H9 (cell line): ENCODE results near the gene ROBO2. TPM values are rescaled to one million over a fixed set of nuclear protein-coding genes. Genes with fewer than 3 reads are reported as not detected.

Experiments
- DNase-seq: peaks from one replicate; pipeline ENCODE4 v3.0.0-alpha.2; 2017
- H2AFZ ChIP-seq: one replicate; pipeline ENCODE4 v1.6.1; 2013; ENCODE audit warnings: mild to moderate bottlenecking, low read length, control low read depth, moderate library complexity
- H2AK5ac ChIP-seq: 2 replicates; pipeline ENCODE4 v1.6.1; 2013; ENCODE audit warnings: low read length, control low read depth, mixed read lengths; ENCODE audit not compliant: insufficient read length
- H2BK120ac ChIP-seq: one replicate; pipeline ENCODE4 v1.6.1; 2013; ENCODE audit warnings: low read depth, mild to moderate bottlenecking, low read length, control low read depth, inconsistent platforms; ENCODE audit not compliant: poor library complexity, severe bottlenecking
- H2BK12ac ChIP-seq: 2 replicates; pipeline ENCODE4 v1.6.1; 2013; ENCODE audit warnings: low read length, control low read depth, mixed read lengths, low read depth; ENCODE audit not compliant: insufficient read length
- H2BK15ac ChIP-seq: 2 replicates; pipeline ENCODE4 v1.6.1; 2013; ENCODE audit warnings: low read depth, low read length, control low read depth
- H2BK20ac ChIP-seq: one replicate; pipeline ENCODE4 v1.6.1; 2013; ENCODE audit warnings: low read depth, mild to moderate bottlenecking, low read length, control low read depth, inconsistent platforms; ENCODE audit not compliant: poor library complexity, severe bottlenecking
- H2BK5ac ChIP-seq: 2 replicates; pipeline ENCODE4 v1.6.1; 2013; ENCODE audit warnings: low read length, control low read depth, mixed read lengths; ENCODE audit not compliant: insufficient read length
- H3K14ac ChIP-seq: 2 replicates; pipeline ENCODE4 v1.6.1; 2013; ENCODE audit warnings: low read length, control low read depth; ENCODE audit not compliant: insufficient read depth
- H3K18ac ChIP-seq: 2 replicates; pipeline ENCODE4 v1.6.1; 2013; ENCODE audit warnings: low read depth, mild to moderate bottlenecking, mixed read lengths, low read length, control low read depth; ENCODE audit not compliant: insufficient read length
- H3K23ac ChIP-seq: 2 replicates; pipeline ENCODE4 v1.6.1; 2013; ENCODE audit warnings: low read length, control low read depth, mixed read lengths, low read depth; ENCODE audit not compliant: insufficient read length
- H3K23me2 ChIP-seq: 2 replicates; pipeline ENCODE4 v1.6.1; 2013; ENCODE audit warnings: low read depth, mild to moderate bottlenecking, mixed read lengths, low read length, control low read depth; ENCODE audit not compliant: insufficient read length, poor library complexity, severe bottlenecking
- H3K27ac ChIP-seq: 2 replicates; pipeline ENCODE4 v1.5.1; 2013; ENCODE audit warnings: low read length, control low read depth, mixed read lengths, low read depth; ENCODE audit not compliant: insufficient read length
- H3K27me3 ChIP-seq: 2 replicates; pipeline ENCODE4 v1.6.1; 2013; ENCODE audit warnings: low read length, control low read depth, inconsistent platforms; ENCODE audit not compliant: insufficient read depth
- H3K4ac ChIP-seq: 2 replicates; pipeline ENCODE4 v1.6.1; 2013; ENCODE audit warnings: low read depth, mild to moderate bottlenecking, control low read depth, inconsistent platforms, low read length, moderate library complexity
- H3K4me1 ChIP-seq: 2 replicates; pipeline ENCODE4 v1.6.1; 2013; ENCODE audit warnings: low read length, control low read depth, inconsistent platforms; ENCODE audit not compliant: insufficient read depth
- H3K4me2 ChIP-seq: 2 replicates; pipeline ENCODE4 v1.6.1; 2013; ENCODE audit warnings: low read length, control low read depth, mixed read lengths; ENCODE audit not compliant: insufficient read length, insufficient read depth
- H3K56ac ChIP-seq: 2 replicates; pipeline ENCODE4 v1.6.1; 2013; ENCODE audit warnings: low read depth, mild to moderate bottlenecking, mixed read lengths, low read length, control low read depth; ENCODE audit not compliant: insufficient read length
- H3K79me1 ChIP-seq: 2 replicates; pipeline ENCODE4 v1.6.1; 2013; ENCODE audit warnings: low read depth, mild to moderate bottlenecking, moderate library complexity, low read length, control low read depth, inconsistent platforms; ENCODE audit not compliant: insufficient read depth, poor library complexity, severe bottlenecking
- H3K79me2 ChIP-seq: 2 replicates; pipeline ENCODE4 v1.6.1; 2013; ENCODE audit warnings: low read length, control low read depth, inconsistent platforms; ENCODE audit not compliant: insufficient read depth
- H3K9ac ChIP-seq: 2 replicates; pipeline ENCODE4 v1.6.1; 2013; ENCODE audit warnings: low read length, control low read depth, mixed read lengths; ENCODE audit not compliant: insufficient read length; ENCODE audit errors: extremely low read depth
- H3K9me3 ChIP-seq: one replicate; pipeline ENCODE4 v1.6.1; 2013; ENCODE audit warnings: low read depth, low read length, inconsistent platforms; ENCODE audit not compliant: control insufficient read depth
- H3T11ph ChIP-seq: one replicate; pipeline ENCODE4 v1.6.1; 2013; ENCODE audit warnings: mild to moderate bottlenecking, low read length, control low read depth, inconsistent platforms
- H4K20me1 ChIP-seq: one replicate; pipeline ENCODE4 v1.6.1; 2013; ENCODE audit not compliant: control insufficient read depth, insufficient read length, insufficient read depth
- H4K5ac ChIP-seq: 2 replicates; pipeline ENCODE4 v1.6.1; 2013; ENCODE audit warnings: low read depth, mild to moderate bottlenecking, mixed read lengths, low read length, control low read depth; ENCODE audit not compliant: insufficient read length
- H4K8ac ChIP-seq: replicated peaks from 2 replicates; pipeline ENCODE4 v1.6.1; 2013; ENCODE audit warnings: low read length, control low read depth, mixed read lengths, low read depth; ENCODE audit not compliant: insufficient read length
- H4K91ac ChIP-seq: 2 replicates; pipeline ENCODE4 v1.6.1; 2013; ENCODE audit warnings: low read depth, mild to moderate bottlenecking, moderate library complexity, mixed read lengths, low read length, control low read depth; ENCODE audit not compliant: insufficient read length
- H3K27ac Mint-ChIP-seq, 3 experiments: 2 replicates in 2 of 3; 3 replicates in 1 of 3; pipeline ENCODE4 v1.8.0; 2020 to 2021; ENCODE audit warnings: mixed read lengths in 3 of 3, mild to moderate bottlenecking in 1 of 3, moderate library complexity in 1 of 3
- H3K27me3 Mint-ChIP-seq: 2 replicates; pipeline ENCODE4 v1.8.0; 2021; ENCODE audit warnings: low read depth, mild to moderate bottlenecking, moderate library complexity, mixed read lengths
- H3K36me3 Mint-ChIP-seq, 3 experiments: 2 replicates in 2 of 3; 3 replicates in 1 of 3; pipeline ENCODE4 v1.8.0; 2020 to 2021; ENCODE audit warnings: low read depth in 3 of 3, mixed read lengths in 3 of 3; ENCODE audit not compliant: insufficient read depth in 1 of 3
- H3K4me1 Mint-ChIP-seq, 2 experiments: 2 replicates each; pipeline ENCODE4 v1.8.0; 2020; ENCODE audit warnings: mixed read lengths in 2 of 2
- H3K4me3 Mint-ChIP-seq, 2 experiments: 2 replicates in 1 of 2; 3 replicates in 1 of 2; pipeline ENCODE4 v1.8.0; 2020 to 2021; ENCODE audit warnings: mild to moderate bottlenecking in 2 of 2, mixed read lengths in 2 of 2, moderate library complexity in 1 of 2
- H3K9me3 Mint-ChIP-seq, 2 experiments: 2 replicates in 1 of 2; 3 replicates in 1 of 2; pipeline ENCODE4 v1.8.0; 2020; ENCODE audit warnings: mild to moderate bottlenecking in 2 of 2, mixed read lengths in 2 of 2, moderate library complexity in 1 of 2
- WGBS: extraction: QIAGEN DNeasy Blood & Tissue Kit; methylation state at CpG from one replicate; pipeline ENCODE4 v1.1.7; 2013; ENCODE audit warnings: missing lambda C conversion rate, low lambda C conversion rate, mixed read lengths; ENCODE audit not compliant: insufficient read length; ENCODE audit errors: extremely low coverage; 5-methylcytosine and 5-hydroxymethylcytosine counted together
- total RNA-seq: library from RNA; stranded (reverse); gene quantifications from 2 replicates; pipeline ENCODE4 v1.2.1, GENCODE V29; 2021
- TF ChIP-seq, protein P1 (sequence below): fragments of 200-600 bp; sonication (generic); conservative IDR thresholded peaks from 3 replicates; pipeline ENCODE4 v1.8.0; 2021; ENCODE audit warnings: antibody characterized with exemption, mild to moderate bottlenecking

Gene ROBO2
- total RNA-seq, 1 experiment from 2014 or later, result 2.3 TPM

DNA sequence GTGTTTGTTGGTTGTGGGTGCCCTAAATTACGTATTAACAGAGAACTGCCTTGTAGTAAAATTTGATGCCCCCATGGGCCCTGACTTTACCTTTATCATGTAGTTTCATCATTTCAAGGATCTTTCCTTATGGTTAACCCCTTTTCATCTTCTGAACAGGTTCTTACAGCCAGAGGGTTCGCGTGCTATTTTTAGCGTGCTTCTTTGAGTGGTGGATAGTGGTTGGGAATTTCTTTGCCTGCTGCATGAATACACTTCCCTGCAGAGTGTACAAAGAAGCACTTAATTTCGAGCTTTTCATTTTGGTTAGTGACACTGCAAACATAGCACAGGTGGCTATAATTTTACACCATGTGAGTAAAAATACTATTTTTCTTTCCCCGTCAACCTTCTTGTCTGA lies 231.8 kb downstream of the ROBO2 start:
- H2BK15ac ChIP-seq, result no peak overlapping the region
- no peak overlapping the region for H2BK120ac ChIP-seq
- no peaks in the 10 kb centered on the region; the same call in 1 of the 2 replicates for H3K4me1 ChIP-seq
- H3K27ac ChIP-seq, result no peak overlapping the region
- H2AK5ac ChIP-seq, result no peak overlapping the region
- H4K8ac ChIP-seq, result no peak overlapping the region
- no peak overlapping the region for H2BK20ac ChIP-seq
- H3K4me1 Mint-ChIP-seq, result peaks cover 11% of the 10 kb centered on the region in 2 experiments
- no peak overlapping the region for H2BK5ac ChIP-seq
- H3K4me3 Mint-ChIP-seq, result no peak overlapping the region
- no peak overlapping the region for H3K14ac ChIP-seq
- no peaks in the 10 kb centered on the region for H3K79me2 ChIP-seq
- no peak overlapping the region for H4K91ac ChIP-seq
- no peak overlapping the region for H3K23ac ChIP-seq
- H3K27me3 Mint-ChIP-seq, result no peaks in the 10 kb centered on the region
- H2BK12ac ChIP-seq, result no peak overlapping the region
- no peaks in the 10 kb centered on the region for H3K79me1 ChIP-seq
- no peaks in the 10 kb centered on the region for H3K27me3 ChIP-seq
- no peak overlapping the region for H3K4ac ChIP-seq
- H4K20me1 ChIP-seq, result no peaks in the 10 kb centered on the region
- H3K23me2 ChIP-seq, result no peaks in the 10 kb centered on the region
- DNase-seq, result no peak
- no peak overlapping the region for H3K18ac ChIP-seq
- WGBS, result no CpG with 5 or more reads among the region's 6 CpGs
- no peak overlapping the region for H3K4me2 ChIP-seq
- H4K5ac ChIP-seq, result no peak overlapping the region
- H3T11ph ChIP-seq, result no peak overlapping the region
- TF ChIP-seq, protein P1, sequence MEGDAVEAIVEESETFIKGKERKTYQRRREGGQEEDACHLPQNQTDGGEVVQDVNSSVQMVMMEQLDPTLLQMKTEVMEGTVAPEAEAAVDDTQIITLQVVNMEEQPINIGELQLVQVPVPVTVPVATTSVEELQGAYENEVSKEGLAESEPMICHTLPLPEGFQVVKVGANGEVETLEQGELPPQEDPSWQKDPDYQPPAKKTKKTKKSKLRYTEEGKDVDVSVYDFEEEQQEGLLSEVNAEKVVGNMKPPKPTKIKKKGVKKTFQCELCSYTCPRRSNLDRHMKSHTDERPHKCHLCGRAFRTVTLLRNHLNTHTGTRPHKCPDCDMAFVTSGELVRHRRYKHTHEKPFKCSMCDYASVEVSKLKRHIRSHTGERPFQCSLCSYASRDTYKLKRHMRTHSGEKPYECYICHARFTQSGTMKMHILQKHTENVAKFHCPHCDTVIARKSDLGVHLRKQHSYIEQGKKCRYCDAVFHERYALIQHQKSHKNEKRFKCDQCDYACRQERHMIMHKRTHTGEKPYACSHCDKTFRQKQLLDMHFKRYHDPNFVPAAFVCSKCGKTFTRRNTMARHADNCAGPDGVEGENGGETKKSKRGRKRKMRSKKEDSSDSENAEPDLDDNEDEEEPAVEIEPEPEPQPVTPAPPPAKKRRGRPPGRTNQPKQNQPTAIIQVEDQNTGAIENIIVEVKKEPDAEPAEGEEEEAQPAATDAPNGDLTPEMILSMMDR, result no peak
- no peak overlapping the region for H3K9ac ChIP-seq
- H3K9me3 Mint-ChIP-seq, result no peaks in the 10 kb centered on the region
- no peak overlapping the region for H3K56ac ChIP-seq
- H3K36me3 Mint-ChIP-seq, result no peaks in the 10 kb centered on the region
- no peaks in the 10 kb centered on the region for H3K9me3 ChIP-seq
- H2AFZ ChIP-seq, result no peak overlapping the region
- H3K27ac Mint-ChIP-seq, result peak overlapping the region in 1 of 3 experiments; percentile 81; a peak in 1 of 7 replicates
